HG03575 (cell line): ENCODE results near the gene SERINC5.
"Not testable (repeated sequence)": the region's sequence is repeated elsewhere in the genome, so short reads cannot be mapped to it uniquely, and the experiment has no call there.

Experiments used
- ATAC-seq: cut with Tn5 transposase; IDR thresholded peaks from one replicate; pipeline ENCODE4 v1.9.1; 2021; ENCODE audit not compliant: unreplicated experiment, insufficient number of reproducible peaks, low FRiP score; ENCODE audit errors: extremely low read depth

Gene SERINC5

GRCh38 chr5:80207832-80208231, 48.0 kb downstream of the SERINC5 start:
- ATAC-seq, result no peak

DNA sequence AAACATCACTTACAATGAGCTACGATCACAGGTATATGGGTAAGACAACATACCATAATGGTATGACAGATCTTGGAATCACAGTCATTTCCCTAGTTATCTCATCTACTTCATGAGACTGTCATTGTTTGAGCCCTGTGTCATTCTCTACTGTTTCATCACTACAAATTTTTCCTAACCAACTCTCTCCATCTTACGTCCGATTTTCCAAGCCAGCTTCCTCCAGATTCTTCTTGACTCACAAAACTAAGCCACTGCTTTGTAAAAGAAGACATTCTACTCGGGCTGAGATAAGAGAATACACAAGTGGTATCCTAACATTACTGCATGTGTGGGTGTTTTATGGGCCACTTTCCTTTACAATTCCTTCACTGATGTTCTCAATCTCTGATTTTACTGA, 49.6 kb downstream of the SERINC5 start:
- ATAC-seq, result no peak

- no peak for ATAC-seq
Measured at GRCh38 chr5:80205846-80206245, 50.0 kb downstream of the SERINC5 start.

- ATAC-seq, result no peak
Measured at GRCh38 chr5:80204808-80205614, 50.8 kb downstream of the SERINC5 start.

DNA sequence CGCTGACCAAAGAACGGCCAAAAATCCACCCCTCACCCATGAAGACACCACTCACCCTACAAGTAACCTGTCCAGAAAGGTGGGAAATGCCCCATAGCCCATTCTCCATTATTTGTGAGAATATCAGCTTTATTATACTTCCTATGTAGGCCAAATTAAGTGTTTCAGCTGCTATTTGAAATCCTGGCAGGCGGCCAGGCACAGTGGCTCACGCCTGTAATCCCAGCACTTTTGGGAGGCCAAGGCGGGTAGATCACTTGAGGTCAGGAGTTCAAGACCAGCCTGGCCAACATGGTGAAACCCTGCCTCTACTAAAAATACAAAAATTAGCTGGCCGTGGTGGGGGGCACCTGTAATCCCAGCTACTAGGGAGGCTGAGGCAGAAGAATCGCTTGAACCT, 54.1 kb downstream of the SERINC5 start:
- not testable (repeated sequence) for ATAC-seq

- ATAC-seq, result no peak
Measured at GRCh38 chr5:80198920-80199319, 56.9 kb downstream of the SERINC5 start.

DNA sequence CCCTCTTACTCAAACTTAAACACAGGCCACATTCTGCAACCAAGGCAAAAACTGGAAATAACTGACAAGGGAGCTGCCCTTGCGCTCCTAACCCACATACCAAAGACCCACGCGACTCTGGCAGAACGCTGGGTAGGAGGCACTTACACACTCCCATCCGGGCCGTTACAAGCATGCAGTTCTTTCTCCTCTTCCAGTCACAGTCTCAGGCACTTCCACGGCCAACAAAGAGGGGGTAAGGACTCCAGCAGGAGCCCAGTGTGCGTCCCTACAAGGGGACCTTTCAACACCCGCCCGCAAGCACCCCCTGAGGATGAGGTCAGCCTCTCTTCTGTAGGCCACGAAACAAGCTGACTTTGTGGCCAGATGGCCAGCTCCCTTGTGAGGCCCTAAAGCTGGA, 57.4 kb downstream of the SERINC5 start:
- no peak for ATAC-seq

DNA sequence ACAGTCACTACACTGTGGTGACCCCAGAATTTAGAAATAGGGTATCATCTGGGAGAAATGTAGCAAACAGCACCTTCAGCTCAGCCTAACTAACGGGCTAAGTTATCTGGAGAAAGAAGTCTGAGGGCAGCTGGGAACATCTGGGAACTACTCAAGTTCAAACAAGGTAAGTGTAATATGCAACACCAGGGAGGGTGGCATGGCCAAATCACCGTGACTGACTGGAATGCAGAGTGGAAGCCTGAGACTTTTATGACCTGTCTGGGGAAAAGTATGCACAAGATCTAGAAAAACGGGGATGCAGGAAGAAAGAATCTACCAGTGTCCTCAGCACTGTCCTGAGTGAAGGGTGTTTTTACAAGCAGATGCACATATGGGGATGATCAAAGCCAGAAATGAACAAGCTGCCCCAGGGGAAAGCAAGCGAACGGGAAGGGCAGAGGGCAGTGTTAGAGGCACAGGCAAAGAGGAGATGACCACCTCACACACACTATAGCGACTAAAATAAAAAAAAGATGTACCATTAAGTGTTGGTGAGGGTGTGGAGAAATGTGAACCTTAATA, 59.9 kb downstream of the SERINC5 start:
- ATAC-seq, result no peak

DNA sequence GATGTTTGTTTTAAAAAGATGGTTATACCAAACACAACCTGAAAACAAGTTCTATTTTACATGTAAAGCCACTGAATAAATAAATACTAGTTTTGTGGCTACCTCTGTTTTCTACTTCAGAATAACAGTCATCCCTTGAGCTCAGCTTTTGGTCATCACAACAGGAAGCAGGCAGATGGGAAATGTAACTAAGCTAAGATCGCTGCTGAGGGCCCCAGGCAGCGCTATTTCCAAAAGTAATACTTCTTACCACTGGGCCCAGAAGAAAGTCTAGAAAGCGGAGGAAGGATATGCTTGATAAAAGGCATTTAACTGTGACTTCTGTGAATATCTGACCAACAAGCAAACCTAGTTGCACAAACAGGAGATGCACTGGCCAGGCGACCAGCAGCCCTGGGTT, 61.4 kb downstream of the SERINC5 start:
- no peak for ATAC-seq

GRCh38 chr5:80193401-80193800, 62.4 kb downstream of the SERINC5 start:
- ATAC-seq, result no peak

DNA sequence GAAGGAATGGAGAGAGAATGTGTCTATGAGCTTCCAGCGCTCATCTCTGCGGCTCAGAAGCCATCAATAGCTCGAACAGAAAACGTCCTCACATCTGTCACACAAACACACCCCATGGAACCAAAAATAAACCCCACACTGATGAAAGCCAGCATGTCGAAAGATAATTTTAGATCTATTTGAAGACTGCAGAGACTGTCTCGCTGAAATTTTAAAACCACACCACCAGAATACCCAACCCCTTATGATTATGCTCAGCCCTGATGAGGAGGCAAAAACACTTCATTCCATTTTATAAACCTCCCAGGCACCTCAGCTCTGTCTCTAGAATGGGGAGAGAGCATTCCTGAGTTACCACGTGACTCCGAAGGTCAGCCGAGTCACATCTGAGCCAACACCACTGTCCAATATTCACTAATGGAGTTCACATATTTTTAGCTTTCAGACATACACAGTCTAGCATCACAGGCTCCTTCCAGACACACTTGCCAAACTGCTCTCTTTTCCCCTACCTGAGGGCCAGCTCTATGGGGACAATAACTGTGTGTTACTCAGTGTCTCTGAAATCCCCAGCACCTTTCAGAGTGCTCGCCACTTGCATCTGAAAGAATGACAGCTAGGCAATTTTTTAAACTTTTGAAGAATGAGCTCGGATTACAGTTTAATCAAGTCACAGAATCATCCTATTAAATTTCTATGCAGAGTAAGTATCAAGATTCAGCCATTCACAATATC, 63.2 kb downstream of the SERINC5 start:
- ATAC-seq, result no peak

DNA sequence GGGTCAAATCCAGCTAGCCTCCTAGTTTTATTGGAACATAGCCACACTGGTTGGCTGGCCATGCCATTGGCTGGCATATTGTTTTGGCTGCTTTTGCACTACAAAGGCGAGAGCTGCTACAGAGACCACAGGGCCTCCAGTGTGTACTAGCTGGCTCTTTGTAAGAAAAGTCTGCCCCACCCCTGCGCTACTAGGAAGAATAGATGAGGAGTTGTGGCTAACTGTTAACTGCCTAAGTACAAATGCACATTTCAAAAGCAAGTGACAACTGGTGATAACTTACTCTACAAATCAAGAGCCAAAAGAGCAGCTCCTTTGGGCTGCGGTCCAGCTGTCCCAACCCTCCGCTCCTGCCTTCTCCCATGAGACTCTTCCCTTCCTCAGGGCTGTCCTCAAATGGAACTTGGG, 63.9 kb downstream of the SERINC5 start:
- ATAC-seq, result no peak

GRCh38 chr5:80191397-80191796, 64.5 kb downstream of the SERINC5 start:
- no peak for ATAC-seq

DNA sequence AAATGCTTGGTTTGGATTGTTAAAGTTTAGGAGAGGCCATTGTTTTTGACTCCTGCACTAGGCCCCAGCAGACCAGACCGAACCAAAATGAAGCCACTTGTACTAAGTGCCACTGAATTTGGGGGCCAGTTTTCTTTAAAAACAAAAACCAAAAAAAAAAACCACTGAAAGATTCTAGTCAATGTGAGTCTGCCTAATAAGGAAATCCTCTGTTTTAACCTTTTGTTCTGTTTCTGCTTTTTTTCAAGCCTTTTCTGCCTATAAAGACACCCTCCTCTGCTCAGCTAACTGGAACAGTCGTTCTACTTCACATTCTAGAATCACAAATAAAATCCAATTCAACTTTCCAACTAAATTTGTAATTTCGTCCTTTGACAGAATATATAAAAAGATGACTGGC, 64.9 kb downstream of the SERINC5 start:
- ATAC-seq, result no peak

GRCh38 chr5:80189701-80190100, 66.1 kb downstream of the SERINC5 start:
- ATAC-seq, result no peak

GRCh38 chr5:80189201-80189600, 66.6 kb downstream of the SERINC5 start:
- ATAC-seq, result no peak

DNA sequence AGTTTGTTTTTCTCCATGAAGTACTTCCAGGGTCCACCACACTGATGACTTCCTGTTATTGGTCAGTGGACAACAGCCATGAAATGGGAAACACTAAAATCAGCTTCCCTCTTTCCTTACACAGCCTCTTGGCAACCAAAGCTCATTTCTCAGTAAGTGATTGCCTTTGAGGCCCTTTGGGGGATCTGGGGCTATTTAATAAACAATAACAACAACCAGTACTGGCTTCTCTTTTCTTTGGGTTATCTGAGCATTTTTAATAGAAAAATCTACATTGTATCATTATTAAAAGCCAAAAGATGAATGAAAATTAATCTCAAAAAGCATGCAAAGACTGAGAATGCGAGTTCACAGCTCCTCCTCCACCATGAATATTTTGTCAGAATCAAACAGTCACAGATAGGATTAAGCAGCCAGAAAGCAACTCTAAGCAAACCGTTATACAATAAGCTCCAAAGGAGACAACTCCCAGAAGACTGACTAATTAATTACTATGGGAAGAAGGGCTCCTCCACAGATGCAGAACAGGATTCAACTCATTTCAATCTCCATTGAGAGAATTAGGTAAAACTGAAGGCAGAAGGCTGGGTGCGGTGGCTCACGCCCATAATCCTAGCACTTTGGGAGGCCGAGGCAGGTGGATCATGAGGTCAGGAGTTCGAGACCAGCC, 68.3 kb downstream of the SERINC5 start:
- no peak for ATAC-seq

DNA sequence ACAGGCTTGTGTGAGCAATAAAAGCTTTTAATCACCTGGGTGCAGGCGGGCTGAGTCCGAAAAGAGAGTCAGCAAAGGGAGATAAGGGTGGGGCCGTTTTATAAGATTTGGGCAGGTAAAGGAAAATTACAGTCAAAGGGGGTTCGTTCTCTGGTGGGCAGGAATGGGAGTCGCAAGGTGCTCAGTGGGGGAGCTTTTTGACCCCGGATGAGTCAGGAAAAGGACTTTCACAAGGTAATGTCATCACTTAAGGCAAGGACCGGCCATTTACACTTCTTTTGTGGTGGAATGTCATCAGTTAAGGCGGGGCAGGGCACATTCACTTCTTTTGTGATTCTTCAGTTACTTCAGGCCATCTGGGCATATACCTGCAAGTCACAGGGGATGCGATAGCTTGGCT, 70.3 kb downstream of the SERINC5 start:
- ATAC-seq, result not testable (repeated sequence)

- no peak for ATAC-seq
Measured at GRCh38 chr5:80185095-80185494, 70.8 kb downstream of the SERINC5 start.
